ENCODE measurements around the gene TAS2R38.
A peak's percentile ranks its signal among the peaks of the same experiment; 100 is the strongest.

GRCh38 chr7:141975806-141976523 is 2.4 kb upstream of the TAS2R38 start:
- peak; percentile 100 for TF ChIP-seq CTCF (IDR thresholded peaks at IDR 0.05; ENCODE audit: low read depth, low read length, poor library complexity, severe bottlenecking)
- TF ChIP-seq EZH2phosphoT487 (IDR thresholded peaks at IDR 0.05; ENCODE audit: borderline replicate concordance, low read length), result no peak
